GM10847 (cell line): ENCODE measurements around the gene CCDC47.

ENCODE experiments used
- POLR2A ChIP-seq: IDR thresholded peaks from 2 replicates; pipeline ENCODE4 v1.6.1; 2011; ENCODE audit not compliant: insufficient read length; ENCODE audit errors: extremely low read depth

Gene CCDC47

GRCh38 chr17:63714550-63715277, 58.7 kb downstream of the CCDC47 start:
- TF ChIP-seq POLR2A: no peak

DNA sequence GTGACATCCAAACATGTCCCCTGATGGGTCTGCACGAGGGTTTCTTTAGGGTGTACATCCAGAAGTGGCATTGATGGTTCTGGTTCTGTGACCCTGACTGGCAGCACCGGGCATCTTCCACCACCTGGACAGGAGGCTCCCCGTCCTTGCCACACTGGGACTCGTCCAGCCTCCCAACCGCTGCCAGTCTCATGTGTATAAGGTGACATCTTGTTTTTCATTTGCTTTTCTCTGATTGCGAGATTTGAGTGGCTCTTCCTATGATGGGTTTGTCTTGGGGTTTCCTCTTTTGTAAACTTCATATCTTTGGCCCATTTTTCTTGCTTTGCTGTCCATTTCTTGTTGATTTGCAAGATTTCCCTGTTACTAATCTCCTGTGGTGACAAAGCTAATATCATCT, 64.3 kb downstream of the CCDC47 start:
- TF ChIP-seq POLR2A: no peak

DNA sequence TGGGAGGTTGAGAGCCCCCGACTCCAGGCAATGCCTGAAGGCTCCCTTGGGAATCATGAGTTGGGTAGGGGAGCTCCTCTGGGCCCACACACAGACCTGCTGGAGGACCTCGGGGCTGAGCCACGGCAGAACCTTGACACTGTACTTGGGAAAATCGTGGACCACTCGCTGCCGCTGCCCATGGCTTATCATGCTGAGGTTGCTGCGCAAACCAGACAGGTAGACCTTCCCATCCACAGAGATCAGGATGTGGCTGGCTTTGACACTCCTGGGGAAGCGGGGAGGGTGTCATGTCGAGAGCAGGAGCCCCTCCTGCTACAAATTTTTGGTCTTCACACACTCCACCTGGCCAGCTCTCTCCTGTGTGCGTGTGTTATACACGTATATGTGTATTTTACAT, 66.2 kb downstream of the CCDC47 start:
- TF ChIP-seq POLR2A: no peak

DNA sequence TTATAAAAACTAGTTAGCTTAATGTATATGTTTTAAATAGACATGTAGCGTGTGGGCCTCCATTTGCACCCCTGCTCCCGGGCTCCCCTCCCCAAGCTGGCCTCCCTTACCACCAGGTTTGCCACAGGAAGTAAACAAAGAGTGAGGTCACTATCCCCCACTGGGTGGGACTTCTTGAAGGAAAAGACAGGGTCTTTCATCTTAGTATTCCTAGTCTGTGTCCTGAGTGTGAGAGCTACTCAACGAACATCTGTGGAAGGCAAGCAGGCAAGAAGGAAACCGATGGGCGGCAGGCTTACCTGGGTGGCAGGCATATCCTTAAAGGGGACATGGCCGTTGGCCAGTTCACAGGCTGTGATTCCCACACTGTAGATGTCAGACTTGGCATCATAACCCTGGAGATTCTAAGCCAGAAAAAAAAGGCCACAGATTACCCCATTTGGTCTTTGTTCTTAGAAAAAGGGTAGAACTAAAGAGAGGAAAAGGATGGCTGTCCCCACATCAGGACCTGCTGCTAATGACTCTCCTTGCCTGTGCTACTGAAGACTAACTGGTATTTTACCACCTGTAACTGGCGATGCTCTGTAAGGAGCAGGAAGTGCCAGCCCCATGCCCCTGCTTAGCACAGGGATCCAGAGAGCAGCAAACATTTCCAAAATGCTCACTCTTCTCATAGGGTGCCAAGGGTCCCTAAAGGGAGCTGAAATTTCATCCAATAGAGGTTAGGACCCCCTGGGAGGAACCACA, 66.9 kb downstream of the CCDC47 start:
- no peak for TF ChIP-seq POLR2A

DNA sequence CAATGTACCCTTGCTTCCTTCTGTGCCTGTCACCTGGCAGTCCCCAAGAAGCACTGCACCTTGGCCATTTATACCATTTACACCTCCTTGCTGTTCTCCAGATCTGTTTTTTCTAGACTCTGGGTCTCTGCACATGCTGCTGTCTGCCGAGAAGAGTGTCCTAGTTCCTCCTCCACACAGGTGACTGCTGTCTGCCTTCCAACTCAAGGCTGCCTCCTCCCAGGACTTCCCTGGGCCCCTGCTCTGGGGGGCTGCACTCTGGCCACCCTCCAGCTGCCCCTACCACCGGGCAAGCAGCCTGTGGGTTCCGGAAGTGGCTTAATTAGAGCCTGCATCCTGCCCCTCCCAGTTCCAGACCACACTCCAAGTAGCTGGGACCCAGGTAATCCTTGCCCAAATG, 67.7 kb downstream of the CCDC47 start:
- no peak for TF ChIP-seq POLR2A

- TF ChIP-seq POLR2A: no peak
Measured at GRCh38 chr17:63704836-63705235, 68.6 kb downstream of the CCDC47 start.

DNA sequence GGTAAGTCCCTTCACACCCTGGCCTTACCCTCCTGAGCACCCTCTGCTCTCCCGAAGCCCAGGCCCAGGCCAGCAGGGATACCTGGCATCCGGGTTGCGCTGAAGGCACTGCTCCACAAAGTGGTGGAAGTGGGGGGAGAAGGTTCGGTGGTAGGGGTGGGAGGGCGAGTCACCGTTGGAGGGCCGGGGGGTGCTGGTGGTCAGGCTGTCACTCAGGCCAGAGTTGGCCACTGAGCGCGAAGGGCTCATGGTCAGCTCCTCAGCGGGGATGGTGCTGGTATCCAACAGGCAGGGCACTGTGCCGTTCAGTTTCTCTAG, 69.2 kb downstream of the CCDC47 start:
- no peak for TF ChIP-seq POLR2A

DNA sequence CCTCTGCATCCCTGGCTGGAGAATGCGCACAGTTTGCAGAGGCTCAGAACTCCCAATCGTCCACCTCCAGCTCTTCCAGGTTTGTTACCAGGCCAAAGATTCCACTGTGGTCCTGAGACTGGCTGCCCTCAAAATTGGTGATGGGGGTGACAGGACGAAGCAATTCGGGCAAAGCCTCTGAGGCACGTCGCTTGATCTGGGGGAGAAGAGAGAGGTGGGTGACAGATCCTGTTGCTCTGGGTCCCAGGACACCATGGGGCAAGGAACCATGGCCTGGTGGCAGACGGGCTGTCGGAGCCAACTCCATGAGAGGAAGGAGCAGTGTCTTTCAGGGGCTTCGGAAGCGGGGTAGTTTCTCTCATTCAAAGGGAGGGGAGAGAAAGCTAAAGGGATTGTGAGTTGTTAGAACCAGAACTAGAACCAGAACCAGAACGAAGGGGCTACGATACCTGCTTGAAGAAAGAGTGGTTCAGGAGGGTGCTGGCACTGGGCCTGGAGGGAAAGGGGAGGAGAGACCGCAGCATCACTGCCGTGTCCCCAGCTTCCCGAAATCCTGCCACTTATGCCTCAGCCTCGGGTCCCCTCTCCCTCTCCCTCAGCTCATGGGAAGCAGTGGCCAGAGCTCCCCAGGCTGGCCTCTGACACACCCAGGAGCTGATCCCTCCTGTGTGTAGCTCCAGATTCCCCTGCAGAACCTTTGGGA, 69.7 kb downstream of the CCDC47 start:
- TF ChIP-seq POLR2A: no peak

DNA sequence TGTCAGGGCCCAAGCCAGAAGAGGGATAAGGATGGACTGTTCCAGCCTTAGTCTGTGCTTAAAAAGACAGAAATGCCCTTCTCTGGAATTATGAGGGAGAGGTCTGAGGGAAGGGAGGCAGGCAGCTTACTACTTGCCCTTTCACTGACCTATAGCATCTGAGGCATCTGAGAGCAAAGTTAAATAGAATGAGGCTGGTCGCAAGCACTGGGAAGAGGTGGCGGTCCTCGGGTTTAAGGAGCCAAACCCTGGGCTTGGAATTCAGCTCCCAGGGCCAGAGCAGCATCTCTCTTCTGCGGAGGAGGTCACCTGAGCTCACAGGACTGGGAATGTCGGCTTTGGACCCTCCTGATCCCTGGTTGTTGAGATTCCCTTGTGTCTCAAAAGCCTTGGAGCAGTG, 70.4 kb downstream of the CCDC47 start:
- no peak for TF ChIP-seq POLR2A

DNA sequence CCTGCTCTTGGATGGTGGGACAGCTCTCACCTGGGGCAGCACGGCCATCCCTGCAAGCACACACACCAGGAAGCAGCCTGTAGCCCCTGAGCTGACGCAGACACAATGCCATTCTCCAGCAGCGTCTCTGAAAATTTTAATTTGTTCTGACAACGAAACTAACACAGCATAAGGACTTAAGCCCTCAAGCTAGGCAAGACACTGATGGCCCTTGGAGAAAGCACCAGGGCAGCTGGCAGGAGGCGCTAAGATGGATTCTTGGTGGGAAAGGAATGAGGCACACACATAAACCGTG, 70.7 kb downstream of the CCDC47 start:
- TF ChIP-seq POLR2A: no peak

DNA sequence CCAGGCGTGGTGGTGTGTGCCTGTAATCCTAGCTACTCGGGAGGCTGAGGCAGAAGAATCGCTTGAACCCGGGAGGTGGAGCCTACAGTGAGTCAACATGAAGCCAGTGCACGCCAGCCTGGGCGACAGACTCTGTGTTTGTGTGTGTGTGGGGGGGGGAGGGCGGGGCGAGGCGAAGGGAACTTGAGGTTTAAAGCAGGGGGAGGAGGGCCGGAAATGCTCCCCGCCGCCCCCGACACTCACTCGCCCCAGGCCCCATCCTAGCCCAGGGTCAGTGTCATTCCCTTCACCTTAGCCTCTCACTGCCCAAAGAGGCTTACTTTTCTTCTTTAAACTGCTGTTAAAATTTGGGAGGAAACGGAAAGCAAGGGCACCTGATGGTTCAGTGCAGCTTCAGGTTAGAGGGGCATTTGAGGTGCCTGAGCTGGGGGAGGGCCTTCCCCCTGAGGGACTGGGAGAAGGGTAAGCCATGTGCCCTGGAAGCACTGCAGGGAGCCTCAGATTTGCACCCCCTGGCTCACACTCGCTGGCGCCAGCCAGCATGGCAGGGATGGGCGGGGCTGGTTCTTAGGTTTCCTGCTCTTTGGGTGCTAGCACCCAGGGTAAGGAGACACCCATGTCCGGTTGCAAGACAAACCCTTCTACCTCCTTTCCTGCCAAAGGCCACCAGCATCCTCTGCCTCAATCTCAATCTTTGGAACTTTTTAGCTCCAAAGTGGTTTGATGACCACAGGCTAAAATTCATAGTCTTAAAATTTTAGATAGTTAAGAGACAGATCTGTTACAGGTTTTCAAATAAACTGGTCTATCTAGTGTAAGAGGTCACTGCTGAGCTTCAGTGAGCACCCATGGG, 71.3 kb downstream of the CCDC47 start:
- TF ChIP-seq POLR2A: no peak

DNA sequence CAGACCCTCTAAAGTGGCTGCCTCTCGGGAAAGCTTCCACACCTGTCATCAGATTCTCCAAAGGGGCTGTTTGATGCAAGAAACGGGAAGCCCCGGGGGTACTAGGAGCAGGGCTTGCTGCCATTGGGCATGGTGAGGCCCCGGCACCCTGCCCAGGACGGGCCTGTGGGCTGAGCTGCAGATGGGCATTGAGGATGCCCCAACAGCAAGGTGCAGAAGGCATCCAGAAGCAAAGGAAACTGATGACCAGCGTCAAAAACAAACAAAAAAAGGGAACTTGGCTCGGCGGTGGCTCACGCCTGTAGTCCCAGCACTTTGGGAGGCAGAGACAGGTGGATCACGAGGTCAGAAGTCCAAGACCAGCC, 72.0 kb downstream of the CCDC47 start:
- TF ChIP-seq POLR2A: no peak

DNA sequence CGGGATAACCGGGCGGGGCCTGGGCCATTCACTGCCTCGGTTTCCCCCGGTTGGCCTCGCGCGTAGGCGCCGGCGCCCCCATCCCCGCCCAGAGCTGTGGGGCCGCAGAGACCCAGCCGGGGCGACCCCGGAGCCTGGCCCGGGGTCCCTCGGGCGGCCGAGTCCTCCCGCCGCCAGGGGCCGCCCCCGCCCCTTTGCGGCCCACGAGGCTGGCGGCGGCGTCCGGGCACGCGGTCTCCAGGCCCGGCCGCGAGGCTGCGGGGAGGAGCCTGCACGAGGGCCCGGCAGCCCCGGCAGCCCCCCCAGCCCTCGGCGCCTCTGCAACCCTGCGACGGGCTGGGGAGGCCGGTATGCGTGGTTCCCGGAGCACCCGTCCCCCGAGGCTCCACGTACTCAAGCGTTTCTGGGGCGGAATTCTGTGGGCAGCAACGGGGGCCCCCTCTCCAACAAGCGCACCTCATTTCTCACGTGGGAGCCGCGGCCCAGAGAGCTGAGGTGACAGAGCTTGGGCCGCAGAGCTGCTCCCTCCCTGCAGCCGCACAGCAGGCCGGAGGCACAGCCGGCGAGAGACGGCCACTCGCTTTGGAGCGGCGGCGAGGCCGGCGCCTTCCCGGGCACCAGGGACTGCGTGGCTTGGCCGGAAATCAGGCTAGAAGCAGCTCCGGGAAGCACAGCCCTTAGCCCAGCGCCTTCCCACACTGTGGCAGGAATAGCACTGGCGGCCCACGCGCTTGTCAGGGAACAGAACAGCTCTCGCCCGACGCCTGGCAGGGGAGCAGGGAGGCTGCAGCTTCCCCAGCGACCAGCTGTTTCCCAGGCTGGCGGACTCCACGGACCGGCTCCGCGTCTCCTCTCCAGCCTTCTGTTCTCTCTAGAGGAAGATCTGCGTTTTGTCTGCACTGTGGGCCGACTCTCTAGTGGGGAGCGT, 72.6 kb downstream of the CCDC47 start:
- TF ChIP-seq POLR2A: peak; percentile 24

- TF ChIP-seq POLR2A: peak; percentile 43
Measured at GRCh38 chr17:63699638-63700527, 73.5 kb downstream of the CCDC47 start, which contains the start of gene LIMD2. Gene LIMD2 (minus strand): TSS chr17:63700125. CDS start chr17:63699298, 827 bp downstream.
